G401 (cell line): Measurements from ENCODE around the gene ADAMTSL2. TPM values are rescaled to one million over a fixed set of nuclear protein-coding genes. Genes with fewer than 3 reads are reported as not detected.

Source experiments
- DNase-seq: peaks from one replicate; pipeline ENCODE4 v3.0.0-alpha.2; 2015; ENCODE audit warnings: low spot score
- in situ Hi-C: cut with HindIII; loops from 2 replicates; pipeline ENCODE4 v1.10.0; 2016; ENCODE audit warnings: low sequenced_read_pairs, mixed read lengths
- total RNA-seq: library from RNA; depleted of rRNA; stranded (reverse); fragments of >200 nt; shearing (Covaris generic); gene quantifications from 2 replicates; pipeline ENCODE4 v1.2.3, GENCODE V29; 2014

The ADAMTSL2 gene
- total RNA-seq, 1 experiment from 2014 or later = not detected

GRCh38 chr9:133592731-133593409, 58.4 kb downstream of the ADAMTSL2 start:
- in situ Hi-C loops = no loop called here

GRCh38 chr9:133593587-133594253, 59.2 kb downstream of the ADAMTSL2 start:
- no peak for DNase-seq
- in situ Hi-C loops = no loop called here

More at GRCh38 chr9:133592731-133593409, 58.4 kb downstream of the ADAMTSL2 start:
- no peak for DNase-seq

- DNase-seq = no peak
- in situ Hi-C loops = no loop called here
These were observed 59.8 kb downstream of the ADAMTSL2 start for GRCh38 chr9:133594310-133594709.

GRCh38 chr9:133595910-133596309, 61.4 kb downstream of the ADAMTSL2 start:
- in situ Hi-C loops = no loop called here
- no peak for DNase-seq

GRCh38 chr9:133597316-133597957, 62.9 kb downstream of the ADAMTSL2 start:
- DNase-seq = no peak

GRCh38 chr9:133598978-133599377, 64.5 kb downstream of the ADAMTSL2 start:
- DNase-seq = no peak
- in situ Hi-C loops = no loop called here

More at GRCh38 chr9:133597316-133597957, 62.9 kb downstream of the ADAMTSL2 start:
- in situ Hi-C loops = no loop called here

- in situ Hi-C loops = no loop called here
- no peak for DNase-seq
These were observed 65.1 kb downstream of the ADAMTSL2 start for GRCh38 chr9:133599470-133600173.

- in situ Hi-C loops = no loop called here
- no peak for DNase-seq
These were observed 66.2 kb downstream of the ADAMTSL2 start for GRCh38 chr9:133600739-133601138.

GRCh38 chr9:133601746-133602145, 67.2 kb downstream of the ADAMTSL2 start:
- in situ Hi-C loops = no loop called here
- no peak for DNase-seq

- in situ Hi-C loops = no loop called here
- DNase-seq = no peak
These were observed 67.8 kb downstream of the ADAMTSL2 start for GRCh38 chr9:133602277-133602676.

GRCh38 chr9:133603135-133603927, 68.8 kb downstream of the ADAMTSL2 start:
- in situ Hi-C loops = no loop called here
- no peak for DNase-seq

GRCh38 chr9:133604214-133604613, 69.7 kb downstream of the ADAMTSL2 start:
- in situ Hi-C loops = no loop called here
- peak; percentile 6 for DNase-seq

- in situ Hi-C loops = no loop called here
- peak; percentile 20 for DNase-seq
These were observed 70.4 kb downstream of the ADAMTSL2 start for GRCh38 chr9:133604856-133605255.

- DNase-seq = no peak
- in situ Hi-C loops = no loop called here
These were observed 70.9 kb downstream of the ADAMTSL2 start for GRCh38 chr9:133605446-133605845.

- in situ Hi-C loops = no loop called here
- DNase-seq = peak; percentile 5
These were observed 71.6 kb downstream of the ADAMTSL2 start for GRCh38 chr9:133605856-133606707.

- in situ Hi-C loops = no loop called here
- DNase-seq = peak; percentile 10
These were observed 72.2 kb downstream of the ADAMTSL2 start for GRCh38 chr9:133606708-133607025.

GRCh38 chr9:133607381-133607780, 72.9 kb downstream of the ADAMTSL2 start:
- DNase-seq = peak; percentile 5
- in situ Hi-C loops = no loop called here

- peak; percentile 14 for DNase-seq
- in situ Hi-C loops = no loop called here
These were observed 73.5 kb downstream of the ADAMTSL2 start for GRCh38 chr9:133607976-133608375.
